ENCODE results near the gene IL4. TPM values are rescaled to one million over a fixed set of nuclear protein-coding genes. Genes with fewer than 3 reads are reported as not detected.

The IL4 gene
- total RNA-seq, 1 donor, result not detected

GRCh38 chr5:132725745-132726144 is 52.0 kb downstream of the IL4 start:
- Histone ChIP-seq H3K4me2 (ENCODE audit: insufficient read depth, low read length) (no peak overlapping the region), H3K27me3 (ENCODE audit: insufficient read depth, low read length) (no peaks in the 10 kb centered on the region), H3K79me2 (ENCODE audit: insufficient read depth, low read length) (no peaks in the 10 kb centered on the region), H3K4me1 (ENCODE audit: insufficient read depth, low read length) (no peaks in the 10 kb centered on the region), H3K9me3 (ENCODE audit: low read depth, low read length) (no peaks in the 10 kb centered on the region), H3K36me3 (ENCODE audit: insufficient read depth, low read length) (no peaks in the 10 kb centered on the region), H2AFZ (ENCODE audit: low read length) (no peak overlapping the region), H3K27ac (ENCODE audit: low read depth, low read length) (no peak overlapping the region), H4K20me1 (ENCODE audit: insufficient read depth, low read length) (no peaks in the 10 kb centered on the region), H3K4me3 (ENCODE audit: insufficient read depth, low read length) (no peak overlapping the region)
- no peak for TF ChIP-seq CTCF (IDR thresholded peaks at IDR 0.05; ENCODE audit: extremely low read depth, low read depth, low read length)
- DNase-seq (ENCODE audit: insufficient read length, low spot score, missing footprints), result no peak

- Histone ChIP-seq H3K4me2 (ENCODE audit: insufficient read depth, low read length) (no peak overlapping the region), H3K27me3 (ENCODE audit: insufficient read depth, low read length) (no peaks in the 10 kb centered on the region), H3K9me3 (ENCODE audit: low read depth, low read length) (no peaks in the 10 kb centered on the region), H4K20me1 (ENCODE audit: insufficient read depth, low read length) (no peaks in the 10 kb centered on the region), H3K4me1 (ENCODE audit: insufficient read depth, low read length) (no peaks in the 10 kb centered on the region), H2AFZ (ENCODE audit: low read length) (no peak overlapping the region), H3K4me3 (ENCODE audit: insufficient read depth, low read length) (no peak overlapping the region), H3K27ac (ENCODE audit: low read depth, low read length) (no peak overlapping the region), H3K36me3 (ENCODE audit: insufficient read depth, low read length) (peaks cover 4% of the 10 kb centered on the region), H3K79me2 (ENCODE audit: insufficient read depth, low read length) (no peaks in the 10 kb centered on the region)
- no peak for DNase-seq (ENCODE audit: insufficient read length, low spot score, missing footprints)
- TF ChIP-seq CTCF (IDR thresholded peaks at IDR 0.05; ENCODE audit: extremely low read depth, low read depth, low read length), result no peak
These were observed 56.1 kb downstream of the IL4 start for GRCh38 chr5:132729896-132730295.

Other genes starting within 250 kb of the IL4 start
- 19.7 and 22.1 TPM in 2 replicates for gene IRF1, start 183.2 kb upstream of the IL4 start, total RNA-seq
- not detected in 2 replicates for gene IL5, start 130.5 kb upstream of the IL4 start, total RNA-seq
- 39.4 and 47.7 TPM in 2 replicates for gene RAD50, start 117.0 kb upstream of the IL4 start, total RNA-seq
- under 0.01 TPM in 1 of 2 replicates, not detected in the other for gene IL13, start 15.8 kb upstream of the IL4 start, total RNA-seq
- gene KIF3A, start 63.6 kb downstream of the IL4 start, total RNA-seq, result 8.5 and 12.7 TPM in 2 replicates
- gene CCNI2, start 73.4 kb downstream of the IL4 start, total RNA-seq, result not detected in 2 replicates
- 32.1 and 33.7 TPM in 2 replicates for gene SEPTIN8, start 103.2 kb downstream of the IL4 start, total RNA-seq
- gene SOWAHA, start 139.3 kb downstream of the IL4 start, total RNA-seq, result under 0.01 and 0.29 TPM in 2 replicates
- 4.7 and 6.2 TPM in 2 replicates for gene SHROOM1, start 156.7 kb downstream of the IL4 start, total RNA-seq
- gene GDF9, start 192.5 kb downstream of the IL4 start, total RNA-seq, result 0.29 and 0.36 TPM in 2 replicates
- 76.0 and 94.6 TPM in 2 replicates for gene UQCRQ, start 192.7 kb downstream of the IL4 start, total RNA-seq
- gene LEAP2, start 199.7 kb downstream of the IL4 start, total RNA-seq, result under 0.01 and 0.29 TPM in 2 replicates